WTC11 (cell line): ENCODE results near the gene BHLHE23.

Source experiments
- CREB1 ChIP-seq: sonication (generic); formaldehyde crosslinking; IDR thresholded peaks from 2 replicates; pipeline ENCODE4 v1.8.0; 2023; ENCODE audit warnings: mild to moderate bottlenecking, missing genetic modification reagents
- FOXP1 ChIP-seq: sonication (generic); formaldehyde crosslinking; IDR thresholded peaks from 2 replicates; pipeline ENCODE4 v1.8.0; 2022; ENCODE audit warnings: missing genetic modification reagents, mild to moderate bottlenecking, moderate library complexity, borderline replicate concordance
- KAT7 ChIP-seq: sonication (generic); formaldehyde crosslinking; IDR thresholded peaks from 2 replicates; pipeline ENCODE4 v1.8.1; 2023; ENCODE audit warnings: missing genetic modification reagents, mild to moderate bottlenecking, borderline replicate concordance
- RORB ChIP-seq: fragments of 250-450 bp; sonication (Bioruptor Pico); IDR thresholded peaks from 2 replicates; pipeline ENCODE4 v1.9.0; 2021; ENCODE audit warnings: mild to moderate bottlenecking
- TCF7 ChIP-seq: sonication (generic); formaldehyde crosslinking; IDR thresholded peaks from 2 replicates; pipeline ENCODE4 v1.8.0; 2022; ENCODE audit warnings: mild to moderate bottlenecking, low read depth, missing genetic modification reagents, moderate library complexity
- ZNF396 ChIP-seq: fragments of 250-450 bp; sonication (Bioruptor Pico); IDR thresholded peaks from 2 replicates; pipeline ENCODE4 v1.8.0; 2021; ENCODE audit warnings: mild to moderate bottlenecking, moderate library complexity, borderline replicate concordance
- TF ChIP-seq, protein P1 (sequence below): sonication (generic); formaldehyde crosslinking; conservative IDR thresholded peaks from 2 replicates; pipeline ENCODE4 v1.8.1; 2022; ENCODE audit warnings: mild to moderate bottlenecking, missing genetic modification reagents
- TF ChIP-seq, protein P2 (sequence below): fragments of 200-600 bp; IDR thresholded peaks from 2 replicates; pipeline ENCODE4 v1.8.0; 2022; ENCODE audit warnings: antibody characterized with exemption
- TF ChIP-seq, protein P3 (sequence below): sonication (generic); formaldehyde crosslinking; IDR thresholded peaks from 2 replicates; pipeline ENCODE4 v1.8.1; 2023; ENCODE audit warnings: mild to moderate bottlenecking, missing genetic modification reagents, moderate library complexity
- TF ChIP-seq, protein P4 (sequence below): sonication (generic); formaldehyde crosslinking; IDR thresholded peaks from 2 replicates; pipeline ENCODE4 v1.8.0; 2022; ENCODE audit warnings: mild to moderate bottlenecking, missing genetic modification reagents
- TF ChIP-seq, protein P5 (sequence below): sonication (generic); formaldehyde crosslinking; IDR thresholded peaks from 2 replicates; pipeline ENCODE4 v1.8.1; 2023; ENCODE audit warnings: mild to moderate bottlenecking, moderate library complexity, missing genetic modification reagents
- TF ChIP-seq, protein P6 (sequence below): sonication (generic); formaldehyde crosslinking; conservative IDR thresholded peaks from 2 replicates; pipeline ENCODE4 v1.8.1; 2023; ENCODE audit warnings: mild to moderate bottlenecking, low read depth, missing genetic modification reagents, moderate library complexity
- TF ChIP-seq, protein P7 (sequence below): sonication (generic); formaldehyde crosslinking; IDR thresholded peaks from 2 replicates; pipeline ENCODE4 v1.8.1; 2022; ENCODE audit warnings: low read depth, mild to moderate bottlenecking, moderate library complexity, missing genetic modification reagents, borderline replicate concordance
- TF ChIP-seq, protein P8 (sequence below): fragments of 250-450 bp; sonication (Bioruptor Pico); IDR thresholded peaks from 2 replicates; pipeline ENCODE4 v1.8.0; 2021; ENCODE audit warnings: mild to moderate bottlenecking

DNA sequence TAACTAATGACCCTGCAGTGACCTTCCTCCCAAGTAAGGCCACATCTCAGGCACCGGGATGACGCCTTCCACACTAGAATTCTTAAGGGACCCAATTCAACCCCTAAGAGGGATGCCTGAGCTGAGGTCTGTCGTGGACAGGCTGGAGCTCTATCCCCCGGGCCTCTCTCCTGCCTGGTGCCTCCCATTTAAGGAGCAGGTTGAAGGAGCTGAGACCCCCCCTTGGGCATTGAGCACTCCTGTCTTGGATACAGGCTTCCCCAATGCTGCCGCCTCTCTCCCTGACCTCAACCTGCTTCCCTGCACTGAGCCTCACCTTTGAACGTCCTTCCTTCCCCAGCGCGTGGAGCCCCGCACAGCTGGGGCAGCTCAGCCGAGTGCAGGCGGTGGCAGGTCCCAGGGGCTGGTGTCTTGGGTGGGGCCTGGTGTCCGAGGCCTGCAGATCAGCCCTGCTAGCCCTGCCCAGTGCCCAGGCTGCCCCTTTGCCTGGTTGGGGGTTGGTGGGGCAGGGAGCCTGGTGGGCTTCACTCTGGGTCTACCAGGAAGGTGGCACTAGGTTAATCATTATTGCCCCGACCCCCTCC is 19.9 kb upstream of the BHLHE23 start:
- TF ChIP-seq KAT7 (CRISPR knock-in tag) (no peak), TCF7 (no peak), ZNF396 (CRISPR knock-in tag) (no peak), CREB1 (no peak), FOXP1 (CRISPR knock-in tag) (no peak), RORB (CRISPR knock-in tag) (no peak)
- TF ChIP-seq, protein P1, sequence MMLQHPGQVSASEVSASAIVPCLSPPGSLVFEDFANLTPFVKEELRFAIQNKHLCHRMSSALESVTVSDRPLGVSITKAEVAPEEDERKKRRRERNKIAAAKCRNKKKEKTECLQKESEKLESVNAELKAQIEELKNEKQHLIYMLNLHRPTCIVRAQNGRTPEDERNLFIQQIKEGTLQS (CRISPR knock-in tag), result no peak
- TF ChIP-seq, protein P2, sequence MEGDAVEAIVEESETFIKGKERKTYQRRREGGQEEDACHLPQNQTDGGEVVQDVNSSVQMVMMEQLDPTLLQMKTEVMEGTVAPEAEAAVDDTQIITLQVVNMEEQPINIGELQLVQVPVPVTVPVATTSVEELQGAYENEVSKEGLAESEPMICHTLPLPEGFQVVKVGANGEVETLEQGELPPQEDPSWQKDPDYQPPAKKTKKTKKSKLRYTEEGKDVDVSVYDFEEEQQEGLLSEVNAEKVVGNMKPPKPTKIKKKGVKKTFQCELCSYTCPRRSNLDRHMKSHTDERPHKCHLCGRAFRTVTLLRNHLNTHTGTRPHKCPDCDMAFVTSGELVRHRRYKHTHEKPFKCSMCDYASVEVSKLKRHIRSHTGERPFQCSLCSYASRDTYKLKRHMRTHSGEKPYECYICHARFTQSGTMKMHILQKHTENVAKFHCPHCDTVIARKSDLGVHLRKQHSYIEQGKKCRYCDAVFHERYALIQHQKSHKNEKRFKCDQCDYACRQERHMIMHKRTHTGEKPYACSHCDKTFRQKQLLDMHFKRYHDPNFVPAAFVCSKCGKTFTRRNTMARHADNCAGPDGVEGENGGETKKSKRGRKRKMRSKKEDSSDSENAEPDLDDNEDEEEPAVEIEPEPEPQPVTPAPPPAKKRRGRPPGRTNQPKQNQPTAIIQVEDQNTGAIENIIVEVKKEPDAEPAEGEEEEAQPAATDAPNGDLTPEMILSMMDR, result no peak
- TF ChIP-seq, protein P3, sequence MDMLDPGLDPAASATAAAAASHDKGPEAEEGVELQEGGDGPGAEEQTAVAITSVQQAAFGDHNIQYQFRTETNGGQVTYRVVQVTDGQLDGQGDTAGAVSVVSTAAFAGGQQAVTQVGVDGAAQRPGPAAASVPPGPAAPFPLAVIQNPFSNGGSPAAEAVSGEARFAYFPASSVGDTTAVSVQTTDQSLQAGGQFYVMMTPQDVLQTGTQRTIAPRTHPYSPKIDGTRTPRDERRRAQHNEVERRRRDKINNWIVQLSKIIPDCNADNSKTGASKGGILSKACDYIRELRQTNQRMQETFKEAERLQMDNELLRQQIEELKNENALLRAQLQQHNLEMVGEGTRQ (CRISPR knock-in tag), result no peak
- TF ChIP-seq, protein P4, sequence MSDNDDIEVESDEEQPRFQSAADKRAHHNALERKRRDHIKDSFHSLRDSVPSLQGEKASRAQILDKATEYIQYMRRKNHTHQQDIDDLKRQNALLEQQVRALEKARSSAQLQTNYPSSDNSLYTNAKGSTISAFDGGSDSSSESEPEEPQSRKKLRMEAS (CRISPR knock-in tag), result no peak
- TF ChIP-seq, protein P5, sequence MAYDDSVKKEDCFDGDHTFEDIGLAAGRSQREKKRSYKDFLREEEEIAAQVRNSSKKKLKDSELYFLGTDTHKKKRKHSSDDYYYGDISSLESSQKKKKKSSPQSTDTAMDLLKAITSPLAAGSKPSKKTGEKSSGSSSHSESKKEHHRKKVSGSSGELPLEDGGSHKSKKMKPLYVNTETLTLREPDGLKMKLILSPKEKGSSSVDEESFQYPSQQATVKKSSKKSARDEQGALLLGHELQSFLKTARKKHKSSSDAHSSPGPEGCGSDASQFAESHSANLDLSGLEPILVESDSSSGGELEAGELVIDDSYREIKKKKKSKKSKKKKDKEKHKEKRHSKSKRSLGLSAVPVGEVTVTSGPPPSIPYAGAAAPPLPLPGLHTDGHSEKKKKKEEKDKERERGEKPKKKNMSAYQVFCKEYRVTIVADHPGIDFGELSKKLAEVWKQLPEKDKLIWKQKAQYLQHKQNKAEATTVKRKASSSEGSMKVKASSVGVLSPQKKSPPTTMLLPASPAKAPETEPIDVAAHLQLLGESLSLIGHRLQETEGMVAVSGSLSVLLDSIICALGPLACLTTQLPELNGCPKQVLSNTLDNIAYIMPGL (CRISPR knock-in tag), result no peak
- TF ChIP-seq, protein P6, sequence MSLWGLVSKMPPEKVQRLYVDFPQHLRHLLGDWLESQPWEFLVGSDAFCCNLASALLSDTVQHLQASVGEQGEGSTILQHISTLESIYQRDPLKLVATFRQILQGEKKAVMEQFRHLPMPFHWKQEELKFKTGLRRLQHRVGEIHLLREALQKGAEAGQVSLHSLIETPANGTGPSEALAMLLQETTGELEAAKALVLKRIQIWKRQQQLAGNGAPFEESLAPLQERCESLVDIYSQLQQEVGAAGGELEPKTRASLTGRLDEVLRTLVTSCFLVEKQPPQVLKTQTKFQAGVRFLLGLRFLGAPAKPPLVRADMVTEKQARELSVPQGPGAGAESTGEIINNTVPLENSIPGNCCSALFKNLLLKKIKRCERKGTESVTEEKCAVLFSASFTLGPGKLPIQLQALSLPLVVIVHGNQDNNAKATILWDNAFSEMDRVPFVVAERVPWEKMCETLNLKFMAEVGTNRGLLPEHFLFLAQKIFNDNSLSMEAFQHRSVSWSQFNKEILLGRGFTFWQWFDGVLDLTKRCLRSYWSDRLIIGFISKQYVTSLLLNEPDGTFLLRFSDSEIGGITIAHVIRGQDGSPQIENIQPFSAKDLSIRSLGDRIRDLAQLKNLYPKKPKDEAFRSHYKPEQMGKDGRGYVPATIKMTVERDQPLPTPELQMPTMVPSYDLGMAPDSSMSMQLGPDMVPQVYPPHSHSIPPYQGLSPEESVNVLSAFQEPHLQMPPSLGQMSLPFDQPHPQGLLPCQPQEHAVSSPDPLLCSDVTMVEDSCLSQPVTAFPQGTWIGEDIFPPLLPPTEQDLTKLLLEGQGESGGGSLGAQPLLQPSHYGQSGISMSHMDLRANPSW, result no peak
- TF ChIP-seq, protein P7, sequence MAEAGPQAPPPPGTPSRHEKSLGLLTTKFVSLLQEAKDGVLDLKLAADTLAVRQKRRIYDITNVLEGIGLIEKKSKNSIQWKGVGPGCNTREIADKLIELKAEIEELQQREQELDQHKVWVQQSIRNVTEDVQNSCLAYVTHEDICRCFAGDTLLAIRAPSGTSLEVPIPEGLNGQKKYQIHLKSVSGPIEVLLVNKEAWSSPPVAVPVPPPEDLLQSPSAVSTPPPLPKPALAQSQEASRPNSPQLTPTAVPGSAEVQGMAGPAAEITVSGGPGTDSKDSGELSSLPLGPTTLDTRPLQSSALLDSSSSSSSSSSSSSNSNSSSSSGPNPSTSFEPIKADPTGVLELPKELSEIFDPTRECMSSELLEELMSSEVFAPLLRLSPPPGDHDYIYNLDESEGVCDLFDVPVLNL (CRISPR knock-in tag), result no peak
- TF ChIP-seq, protein P8, sequence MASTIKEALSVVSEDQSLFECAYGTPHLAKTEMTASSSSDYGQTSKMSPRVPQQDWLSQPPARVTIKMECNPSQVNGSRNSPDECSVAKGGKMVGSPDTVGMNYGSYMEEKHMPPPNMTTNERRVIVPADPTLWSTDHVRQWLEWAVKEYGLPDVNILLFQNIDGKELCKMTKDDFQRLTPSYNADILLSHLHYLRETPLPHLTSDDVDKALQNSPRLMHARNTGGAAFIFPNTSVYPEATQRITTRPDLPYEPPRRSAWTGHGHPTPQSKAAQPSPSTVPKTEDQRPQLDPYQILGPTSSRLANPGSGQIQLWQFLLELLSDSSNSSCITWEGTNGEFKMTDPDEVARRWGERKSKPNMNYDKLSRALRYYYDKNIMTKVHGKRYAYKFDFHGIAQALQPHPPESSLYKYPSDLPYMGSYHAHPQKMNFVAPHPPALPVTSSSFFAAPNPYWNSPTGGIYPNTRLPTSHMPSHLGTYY (CRISPR knock-in tag), result no peak
